HG03025 (cell line): ENCODE measurements around the gene GFER.
"Not testable (repeated sequence)": the region's sequence is repeated elsewhere in the genome, so short reads cannot be mapped to it uniquely, and the experiment has no call there.

Source experiments
- ATAC-seq: cut with Tn5 transposase; IDR thresholded peaks from one replicate; pipeline ENCODE4 v1.9.1; 2021; ENCODE audit warnings: mild to moderate bottlenecking, moderate library complexity; ENCODE audit not compliant: unreplicated experiment, low FRiP score

Gene GFER

GRCh38 chr16:1983544-1984346 lies at the start of gene GFER:
GFER (plus strand) TSS chr16:1984193; CDS start chr16:1984219, 26 bp downstream.
- peak; percentile 72 for ATAC-seq

GRCh38 chr16:1936945-1937479 lies 47.0 kb upstream of the GFER start:
- ATAC-seq: no peak

- ATAC-seq: no peak
Observed at GRCh38 chr16:1938316-1938715, 45.7 kb upstream of the GFER start.

- ATAC-seq: no peak
Observed at GRCh38 chr16:1938910-1939309, 45.1 kb upstream of the GFER start.

GRCh38 chr16:1939833-1940232 lies 44.2 kb upstream of the GFER start:
- ATAC-seq: not testable (repeated sequence)

- ATAC-seq: no peak
Observed at GRCh38 chr16:1940273-1941161, 43.5 kb upstream of the GFER start.

GRCh38 chr16:1941162-1942046 lies 42.6 kb upstream of the GFER start:
- no peak for ATAC-seq

GRCh38 chr16:1942047-1942809 lies 41.8 kb upstream of the GFER start:
- no peak for ATAC-seq

- ATAC-seq: peak; percentile 81
Observed at GRCh38 chr16:1942810-1943726, 40.9 kb upstream of the GFER start, which contains the start of gene MSRB1. MSRB1 (minus strand) TSS chr16:1943199; CDS start chr16:1943156, 43 bp downstream.

GRCh38 chr16:1944612-1945199 lies 39.3 kb upstream of the GFER start:
- ATAC-seq: no peak

GRCh38 chr16:1945559-1946391 lies 38.2 kb upstream of the GFER start:
- no peak for ATAC-seq

- ATAC-seq: no peak
Observed at GRCh38 chr16:1946495-1947368, 37.3 kb upstream of the GFER start.

GRCh38 chr16:1947369-1947670 lies 36.7 kb upstream of the GFER start:
- no peak for ATAC-seq

- no peak for ATAC-seq
Observed at GRCh38 chr16:1949507-1949906, 34.5 kb upstream of the GFER start.

GRCh38 chr16:1950047-1950446 lies 33.9 kb upstream of the GFER start:
- no peak for ATAC-seq

GRCh38 chr16:1950559-1950958 lies 33.4 kb upstream of the GFER start:
- no peak for ATAC-seq
